OCI-LY1 (cell line): ENCODE measurements around the gene CD164L2.

ENCODE experiments used
- CTCF ChIP-seq: fragments of 200-600 bp; sonication (generic), shearing (Covaris generic); IDR thresholded peaks from 2 replicates; pipeline ENCODE4 v1.5.1; 2017; ENCODE audit warnings: mild to moderate bottlenecking, antibody characterized with exemption, low read length, moderate library complexity, mixed read lengths
- EZH2 ChIP-seq: fragments of 200-600 bp; sonication (generic), shearing (Covaris generic); IDR thresholded peaks from 2 replicates; pipeline ENCODE4 v1.8.0; 2017; ENCODE audit warnings: borderline replicate concordance, mixed run types, mild to moderate bottlenecking, antibody characterized with exemption, low read length, moderate library complexity, mixed read lengths

- TF ChIP-seq EZH2: no peak
- TF ChIP-seq CTCF: no peak
These were observed 47.9 kb upstream of the CD164L2 start for GRCh38 chr1:27430903-27431600.
